Limb (tissue), 2 donors: ENCODE measurements around the gene BCKDHA.
"Not testable (repeated sequence)": the region's sequence is repeated elsewhere in the genome, so short reads cannot be mapped to it uniquely, and the experiment has no call there.

ENCODE experiments used
- DNase-seq, 2 donors: peaks; one replicate each; pipeline ENCODE4 v3.0.0-alpha.2; 2016; ENCODE audit errors: extremely low spot score in 2 of 2

Gene BCKDHA

GRCh38 chr19:41403181-41403970 lies 5.8 kb downstream of the BCKDHA start:
- DNase-seq: no peak

GRCh38 chr19:41405776-41406175 lies 8.2 kb downstream of the BCKDHA start:
- DNase-seq: no peak

- no peak for DNase-seq
Observed at GRCh38 chr19:41407271-41407670, 9.7 kb downstream of the BCKDHA start.

- DNase-seq: no peak
Observed at GRCh38 chr19:41408256-41408655, 10.6 kb downstream of the BCKDHA start.

- not testable (repeated sequence) for DNase-seq
Observed at GRCh38 chr19:41408846-41409245, 11.2 kb downstream of the BCKDHA start.

- no peak for DNase-seq
Observed at GRCh38 chr19:41409288-41409687, 11.7 kb downstream of the BCKDHA start.

GRCh38 chr19:41410336-41411054 lies 12.9 kb downstream of the BCKDHA start:
- DNase-seq: no peak

- DNase-seq: no peak
Observed at GRCh38 chr19:41411100-41411967, 13.7 kb downstream of the BCKDHA start.

GRCh38 chr19:41411968-41412265 lies 14.3 kb downstream of the BCKDHA start:
- no peak for DNase-seq

- no peak for DNase-seq
Observed at GRCh38 chr19:41412953-41413352, 15.3 kb downstream of the BCKDHA start.

GRCh38 chr19:41413947-41414346 lies 16.3 kb downstream of the BCKDHA start:
- DNase-seq: no peak

GRCh38 chr19:41414461-41414860 lies 16.8 kb downstream of the BCKDHA start:
- DNase-seq: no peak

- no peak for DNase-seq
Observed at GRCh38 chr19:41415154-41415571, 17.5 kb downstream of the BCKDHA start.

GRCh38 chr19:41416194-41416674 lies 18.6 kb downstream of the BCKDHA start:
- DNase-seq: no peak

- DNase-seq: no peak
Observed at GRCh38 chr19:41420101-41420880, 22.7 kb downstream of the BCKDHA start.

- no peak for DNase-seq
Observed at GRCh38 chr19:41421314-41421713, 23.7 kb downstream of the BCKDHA start.

- DNase-seq: no peak
Observed at GRCh38 chr19:41421973-41422372, 24.4 kb downstream of the BCKDHA start.

GRCh38 chr19:41422456-41422855 lies 24.8 kb downstream of the BCKDHA start:
- DNase-seq: no peak

GRCh38 chr19:41422955-41423354 lies 25.3 kb downstream of the BCKDHA start:
- DNase-seq: no peak

GRCh38 chr19:41424335-41425173 lies 26.9 kb downstream of the BCKDHA start:
- DNase-seq: no peak
